ENCODE measurements around the gene MSX2. TPM values are rescaled to one million over a fixed set of nuclear protein-coding genes. Genes with fewer than 3 reads are reported as not detected.
A peak's percentile ranks its signal among the peaks of the same experiment; 100 is the strongest.

The MSX2 gene
- total RNA-seq, result 4.8 and 9.8 TPM in 2 replicates
- polyA plus RNA-seq (2012), result 2.5 TPM

- peak; percentile 95 for DNase-seq (ENCODE audit: low read depth)
Measured at GRCh38 chr5:174724484-174725260, at the start of gene MSX2. Gene MSX2 (plus strand): TSS chr5:174724582. CDS start chr5:174724660, 78 bp downstream.

DNA sequence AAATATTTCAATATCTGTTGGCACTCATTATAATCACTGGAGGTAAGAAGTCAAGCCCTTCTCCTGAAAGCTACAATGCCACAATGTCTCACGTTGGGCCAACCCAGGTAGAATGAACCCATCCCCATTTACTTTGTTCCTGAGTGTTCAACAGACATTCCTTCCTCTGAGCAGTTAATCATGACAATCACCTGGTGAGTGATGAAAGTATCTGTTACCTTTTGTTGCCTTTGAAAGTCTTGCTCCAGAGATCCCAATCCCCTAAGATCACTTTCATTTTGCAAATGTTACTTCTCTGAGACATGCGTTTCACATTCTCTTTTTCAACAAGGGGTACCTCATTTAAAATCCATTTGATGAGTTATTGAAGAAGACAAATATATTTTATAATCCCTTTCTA, 49.3 kb upstream of the MSX2 start:
- no peak for DNase-seq (ENCODE audit: low read depth)

GRCh38 chr5:174675916-174676315, 48.5 kb upstream of the MSX2 start:
- no peak for DNase-seq (ENCODE audit: low read depth)

- DNase-seq (ENCODE audit: low read depth), result no peak
Measured at GRCh38 chr5:174678107-174678506, 46.3 kb upstream of the MSX2 start.

GRCh38 chr5:174680901-174681565, 43.3 kb upstream of the MSX2 start:
- no peak for DNase-seq (ENCODE audit: low read depth)

DNA sequence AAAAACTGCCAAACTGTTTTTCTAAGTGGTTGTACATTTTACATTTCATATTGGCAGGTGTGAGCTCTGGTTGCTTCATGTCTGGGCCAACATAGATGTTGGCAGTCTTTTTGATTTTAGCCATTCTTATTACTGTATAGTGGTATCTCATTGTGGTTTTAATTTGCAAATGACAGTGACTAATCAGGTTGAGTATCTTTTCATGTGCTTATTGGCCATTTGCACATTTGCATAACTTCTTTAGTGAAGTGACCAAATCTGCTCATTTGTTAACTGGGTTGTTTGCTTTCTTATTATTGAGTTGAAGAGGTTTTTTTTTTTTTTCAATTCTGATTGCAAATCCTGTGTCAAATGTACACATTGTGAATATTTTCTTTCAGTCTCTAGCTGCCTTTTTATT, 36.9 kb upstream of the MSX2 start:
- DNase-seq (ENCODE audit: low read depth), result no peak

DNA sequence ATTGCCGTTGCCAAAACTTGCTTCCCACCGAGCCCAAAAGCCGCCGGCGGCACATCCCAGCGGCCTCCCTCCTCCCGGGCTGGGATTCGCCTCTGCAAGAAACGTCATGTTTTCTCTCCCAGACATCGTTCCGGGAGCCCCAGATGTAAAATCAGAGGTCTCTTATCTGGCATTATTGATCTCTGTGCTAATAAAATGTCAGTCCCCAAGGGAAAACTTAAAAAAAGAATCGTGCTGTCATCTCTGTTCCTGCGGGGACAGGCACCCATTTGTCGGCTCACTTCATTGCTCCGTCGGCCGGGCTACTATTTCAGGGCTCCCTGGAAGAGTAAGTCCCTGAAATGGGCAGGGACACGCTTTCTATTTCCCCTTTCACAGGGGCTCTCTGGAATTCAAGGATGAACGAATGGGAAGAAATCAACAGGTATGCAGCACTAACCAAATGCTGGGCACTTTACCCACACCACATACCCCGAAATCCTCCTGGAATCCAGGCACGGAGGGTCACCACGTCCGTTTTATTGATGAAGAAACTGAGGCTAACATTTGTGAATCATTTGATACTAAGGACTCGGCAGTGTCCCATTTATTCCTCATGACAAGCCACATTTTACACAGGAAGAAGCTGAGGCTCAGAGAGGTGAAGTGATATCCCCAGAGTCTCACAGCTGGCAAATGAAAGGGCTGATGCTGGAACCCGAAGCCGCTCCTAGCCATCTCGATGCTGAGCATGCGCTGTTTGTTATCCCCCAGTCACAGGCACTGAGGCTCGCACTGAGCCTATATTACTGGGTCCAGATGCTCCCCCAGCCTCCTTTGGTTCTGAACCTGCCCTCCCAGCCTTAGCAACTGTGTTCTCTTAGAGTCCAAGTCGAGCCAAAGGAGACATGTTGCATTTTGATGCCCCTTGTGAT, 35.7 kb upstream of the MSX2 start:
- no peak for DNase-seq (ENCODE audit: low read depth)

DNA sequence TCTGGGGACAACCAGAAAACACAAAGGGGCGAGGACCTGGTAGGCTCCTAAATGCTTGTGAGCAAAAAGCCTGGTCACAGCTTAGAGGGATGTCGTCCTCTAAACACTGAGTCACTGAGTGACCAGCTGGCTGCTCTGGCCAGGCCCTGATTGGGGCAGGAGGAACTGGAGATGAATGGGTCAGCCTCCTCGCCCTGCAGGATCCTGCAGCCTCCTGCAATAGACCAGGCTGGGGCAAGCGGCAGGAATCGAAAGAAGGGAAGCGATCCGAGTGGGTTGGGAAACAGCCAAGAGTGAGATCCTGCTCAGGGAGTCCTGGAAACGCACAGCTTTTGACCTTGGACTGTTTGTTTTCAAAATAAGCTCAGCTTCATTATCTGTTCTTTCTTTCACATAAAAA, 34.1 kb upstream of the MSX2 start:
- peak; percentile 51 for DNase-seq (ENCODE audit: low read depth)

GRCh38 chr5:174692381-174692780, 32.0 kb upstream of the MSX2 start:
- DNase-seq (ENCODE audit: low read depth), result no peak

- DNase-seq (ENCODE audit: low read depth), result no peak
Measured at GRCh38 chr5:174692982-174693422, 31.4 kb upstream of the MSX2 start.

DNA sequence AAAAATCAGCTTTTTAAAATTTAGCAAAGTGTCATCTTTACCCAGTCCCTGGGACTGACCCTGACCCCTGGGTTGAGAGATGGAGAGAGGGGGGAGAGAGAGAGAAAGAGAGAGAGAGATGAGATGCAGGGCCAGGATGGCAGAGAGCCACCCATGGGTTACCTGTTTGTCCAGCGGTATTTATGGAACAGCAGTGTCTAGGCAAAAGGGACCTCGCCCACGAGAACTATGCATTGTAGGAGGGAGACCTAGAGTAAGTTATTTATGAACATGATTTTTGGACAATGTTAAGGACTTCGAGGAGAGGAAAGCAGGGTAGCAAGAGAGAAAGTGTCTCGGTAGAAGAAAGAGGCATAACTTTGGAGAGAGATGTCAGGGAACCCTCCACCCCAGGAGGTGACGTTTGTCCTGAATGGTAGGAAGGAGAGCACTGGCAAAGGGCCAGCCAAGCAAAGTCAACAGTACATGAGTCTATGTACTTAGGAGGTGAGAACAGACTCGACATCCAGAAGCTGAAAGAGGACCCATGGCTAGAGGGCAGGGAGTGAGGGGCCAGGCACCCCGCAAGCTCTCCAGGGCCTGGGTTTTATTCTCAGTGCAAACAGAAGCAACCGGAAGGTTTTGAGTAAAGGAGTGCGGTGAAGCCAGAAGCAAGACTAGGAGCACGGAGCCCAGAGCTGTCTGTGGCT, 30.5 kb upstream of the MSX2 start:
- no peak for DNase-seq (ENCODE audit: low read depth)

- DNase-seq (ENCODE audit: low read depth), result no peak
Measured at GRCh38 chr5:174694611-174695010, 29.8 kb upstream of the MSX2 start.

- no peak for DNase-seq (ENCODE audit: low read depth)
Measured at GRCh38 chr5:174698156-174698555, 26.2 kb upstream of the MSX2 start.

DNA sequence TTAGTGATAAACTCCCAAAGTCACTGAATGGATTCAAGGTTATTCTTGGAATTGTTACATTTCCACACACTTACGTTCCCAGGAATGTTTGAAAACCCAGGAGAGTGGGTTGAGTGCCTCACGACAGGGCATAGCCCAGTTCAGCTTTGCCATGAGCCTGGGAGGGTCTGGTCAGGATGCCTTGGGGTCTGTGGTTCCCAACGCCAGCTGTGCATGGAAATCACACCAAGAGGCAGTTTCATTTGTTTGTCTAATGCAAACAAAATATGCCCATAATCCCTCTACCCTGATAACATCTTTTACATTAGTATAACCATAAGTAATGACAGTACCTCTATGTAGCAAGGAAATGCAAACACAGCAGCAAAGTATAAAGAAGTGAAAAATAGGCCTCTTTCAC, 25.3 kb upstream of the MSX2 start:
- no peak for DNase-seq (ENCODE audit: low read depth)

DNA sequence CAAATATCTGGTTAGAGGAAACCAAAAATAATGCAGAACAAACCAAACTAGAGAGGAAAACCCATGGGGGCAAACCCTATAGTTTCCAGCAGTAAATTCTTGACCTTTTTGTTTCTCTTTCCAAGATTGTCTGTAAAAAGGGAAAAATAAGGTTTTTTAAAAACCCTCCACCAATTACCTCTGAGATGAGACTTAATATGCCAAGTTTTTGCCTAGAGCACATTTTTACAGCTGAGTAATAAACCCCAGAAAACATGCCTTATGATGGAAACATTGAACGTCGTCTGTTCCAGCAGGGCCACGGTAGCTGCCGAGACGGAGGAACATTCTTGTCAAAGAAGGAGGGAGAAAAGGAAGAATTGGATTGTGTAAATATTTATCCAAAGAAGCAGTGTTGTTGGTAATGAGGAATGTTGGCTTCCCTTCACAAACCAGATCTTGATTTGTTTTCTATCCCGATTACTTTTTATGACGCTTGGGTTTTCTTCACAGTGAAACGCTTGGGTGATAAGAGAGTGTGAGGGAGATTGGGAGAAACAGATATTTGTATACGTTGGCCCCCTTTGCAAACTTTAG, 17.3 kb upstream of the MSX2 start:
- DNase-seq (ENCODE audit: low read depth), result no peak

DNA sequence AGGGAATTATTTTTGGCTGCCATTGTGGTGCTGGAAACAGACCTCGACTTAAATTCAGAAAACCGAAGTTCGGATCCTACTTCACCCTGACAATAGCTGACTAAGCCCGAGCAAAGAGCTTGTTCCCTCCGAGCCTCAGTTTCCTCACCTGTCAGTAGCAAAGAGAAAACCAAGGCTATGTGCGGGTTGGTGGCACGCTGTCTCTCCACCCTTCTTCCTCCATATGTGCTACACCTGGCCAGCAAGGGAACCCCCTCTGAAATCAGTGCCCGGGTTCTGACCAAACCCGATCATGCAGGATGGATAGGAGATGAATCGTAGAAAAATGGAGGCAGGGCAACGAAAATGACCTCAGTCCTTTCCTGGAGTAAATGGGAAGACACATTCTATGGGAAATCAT, 16.7 kb upstream of the MSX2 start:
- no peak for DNase-seq (ENCODE audit: low read depth)

DNA sequence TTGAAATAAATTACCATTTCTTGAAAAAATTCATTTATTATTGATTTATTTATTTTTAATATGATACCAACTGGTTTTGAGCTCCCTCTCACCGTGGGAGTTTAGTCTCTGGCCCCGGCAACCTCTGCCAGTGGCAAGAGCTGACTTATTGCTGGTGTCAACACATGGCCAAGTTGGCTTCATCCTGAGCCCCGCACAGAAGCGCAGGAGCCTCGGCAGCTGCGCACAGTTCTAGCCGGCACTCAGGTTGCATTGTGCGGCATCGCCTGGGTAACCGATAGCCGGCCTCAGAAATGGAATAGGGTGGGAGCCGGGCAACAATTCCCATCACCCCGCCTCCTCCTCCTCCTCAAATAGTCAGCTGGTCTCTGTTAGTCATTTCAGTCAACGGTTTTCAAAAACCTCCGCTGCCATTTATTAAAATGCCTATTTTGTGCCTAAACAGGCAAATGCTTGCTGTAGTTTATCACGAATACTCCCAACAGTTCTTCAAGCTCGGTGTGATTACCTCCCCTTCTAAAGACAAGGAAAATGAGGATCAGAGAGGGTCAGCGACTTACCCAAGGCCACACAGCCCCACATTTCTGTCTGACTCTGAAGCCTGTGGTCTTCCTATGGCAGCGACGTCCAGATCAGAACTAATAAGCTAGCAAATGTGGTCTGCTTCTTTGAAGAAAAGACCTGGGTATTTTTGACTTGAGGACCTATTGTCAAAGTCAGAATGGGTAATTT, 15.7 kb upstream of the MSX2 start:
- no peak for DNase-seq (ENCODE audit: low read depth)

DNA sequence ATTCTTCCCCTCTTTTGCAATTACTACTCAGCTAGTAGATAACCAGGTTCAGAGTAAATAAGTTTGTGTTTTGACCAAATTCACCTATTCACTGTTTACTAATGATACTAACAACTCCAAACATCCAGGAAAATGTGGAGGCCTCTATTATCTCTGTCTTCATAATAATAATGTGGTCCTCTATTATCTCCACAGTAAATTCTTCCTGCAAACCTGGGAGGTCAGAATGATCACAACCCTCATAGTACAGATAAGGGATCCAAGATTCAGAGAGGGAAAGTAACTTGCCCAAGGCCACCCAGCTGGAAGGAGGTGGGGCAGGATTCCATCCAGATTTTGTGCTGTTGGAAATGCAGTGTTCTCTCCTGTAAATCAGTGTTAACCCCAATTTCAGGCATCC, 9.6 kb upstream of the MSX2 start:
- DNase-seq (ENCODE audit: low read depth), result no peak

- DNase-seq (ENCODE audit: low read depth), result no peak
Measured at GRCh38 chr5:174715804-174716203, 8.6 kb upstream of the MSX2 start.

- DNase-seq (ENCODE audit: low read depth), result no peak
Measured at GRCh38 chr5:174717826-174718455, 6.4 kb upstream of the MSX2 start.

Measured in myocyte (in vitro differentiated cells).